Measurements from ENCODE around the gene JMY.
A peak's percentile ranks its signal among the peaks of the same experiment; 100 is the strongest.

JMY gene, protein sequence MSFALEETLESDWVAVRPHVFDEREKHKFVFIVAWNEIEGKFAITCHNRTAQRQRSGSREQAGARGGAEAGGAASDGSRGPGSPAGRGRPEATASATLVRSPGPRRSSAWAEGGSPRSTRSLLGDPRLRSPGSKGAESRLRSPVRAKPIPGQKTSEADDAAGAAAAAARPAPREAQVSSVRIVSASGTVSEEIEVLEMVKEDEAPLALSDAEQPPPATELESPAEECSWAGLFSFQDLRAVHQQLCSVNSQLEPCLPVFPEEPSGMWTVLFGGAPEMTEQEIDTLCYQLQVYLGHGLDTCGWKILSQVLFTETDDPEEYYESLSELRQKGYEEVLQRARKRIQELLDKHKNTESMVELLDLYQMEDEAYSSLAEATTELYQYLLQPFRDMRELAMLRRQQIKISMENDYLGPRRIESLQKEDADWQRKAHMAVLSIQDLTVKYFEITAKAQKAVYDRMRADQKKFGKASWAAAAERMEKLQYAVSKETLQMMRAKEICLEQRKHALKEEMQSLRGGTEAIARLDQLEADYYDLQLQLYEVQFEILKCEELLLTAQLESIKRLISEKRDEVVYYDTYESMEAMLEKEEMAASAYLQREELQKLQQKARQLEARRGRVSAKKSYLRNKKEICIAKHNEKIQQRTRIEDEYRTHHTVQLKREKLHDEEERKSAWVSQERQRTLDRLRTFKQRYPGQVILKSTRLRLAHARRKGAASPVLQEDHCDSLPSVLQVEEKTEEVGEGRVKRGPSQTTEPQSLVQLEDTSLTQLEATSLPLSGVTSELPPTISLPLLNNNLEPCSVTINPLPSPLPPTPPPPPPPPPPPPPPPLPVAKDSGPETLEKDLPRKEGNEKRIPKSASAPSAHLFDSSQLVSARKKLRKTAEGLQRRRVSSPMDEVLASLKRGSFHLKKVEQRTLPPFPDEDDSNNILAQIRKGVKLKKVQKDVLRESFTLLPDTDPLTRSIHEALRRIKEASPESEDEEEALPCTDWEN

DNA sequence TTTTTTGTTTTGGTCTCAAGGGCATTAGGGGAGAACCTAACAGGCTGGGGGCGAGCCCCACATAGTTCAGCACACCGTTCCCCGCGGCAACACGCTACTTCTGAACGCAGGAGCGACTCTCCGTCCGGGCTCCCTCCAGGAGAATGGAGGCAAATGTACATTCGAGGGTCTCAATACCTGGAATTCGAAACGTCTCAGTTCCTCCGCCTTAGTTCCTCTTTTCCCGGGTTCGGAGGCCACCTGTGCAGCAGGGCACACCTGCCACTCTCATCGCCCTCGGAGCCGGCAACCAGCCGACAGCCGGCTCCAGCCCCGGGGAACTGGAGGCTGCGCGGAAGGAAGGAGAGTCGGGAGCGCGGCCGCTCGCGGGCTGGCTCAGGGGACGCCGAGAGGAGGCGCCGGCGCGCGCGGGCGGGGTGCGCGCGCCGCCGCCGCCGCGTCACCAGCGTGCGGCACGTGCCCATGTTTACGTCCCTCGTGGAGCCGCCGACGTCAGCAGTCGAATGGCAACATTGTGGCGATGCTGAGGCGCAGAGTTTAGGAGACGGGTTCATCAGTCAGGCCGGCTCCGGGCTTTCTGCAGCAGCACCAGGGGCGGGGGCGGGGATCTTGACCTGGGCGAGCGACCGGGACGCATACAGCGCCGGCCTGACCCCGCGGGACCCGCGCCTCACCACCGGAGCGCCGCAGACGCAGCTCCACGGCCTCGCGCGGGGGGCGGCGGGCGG is at the start of gene JMY:
Gene JMY, plus strand, starts transcription at position 498 of the 728 bp plus-strand sequence. CDS start 520 bp downstream, outside the sequence.
- Histone ChIP-seq H3K36me3 (ENCODE audit: control insufficient read depth in 1 of 2, insufficient read depth in 2 of 2, low read length in 2 of 2) (no peaks in the 10 kb centered on the region), H3K27me3 (ENCODE audit: control insufficient read depth in 1 of 2, insufficient read depth in 2 of 2, low read length in 2 of 2) (no peaks in the 10 kb centered on the region), H3K4me1 (ENCODE audit: control insufficient read depth in 1 of 2, insufficient read depth in 2 of 2, low read length in 2 of 2) (peaks cover 4 to 23% of the 10 kb centered on the region in 2 donors), H3K4me3 (ENCODE audit: low read depth in 1 of 2, low read length in 2 of 2) (peak within 1 kb of the TSS; percentile 77 to 99), H3K9ac (ENCODE audit: low read depth in 1 of 2, low read length in 2 of 2) (peak within 1 kb of the TSS; percentile 86 to 95), H3K27ac (ENCODE audit: low read depth, low read length) (peak within 1 kb of the TSS; percentile 88), H3K9me3 (ENCODE audit: control insufficient read depth in 1 of 2, low read length in 2 of 2) (no peaks in the 10 kb centered on the region)

GRCh38 chr5:79186455-79186854 is 49.5 kb upstream of the JMY start:
- H3K9me3 ChIP-seq (ENCODE audit: control insufficient read depth in 1 of 2, low read length in 2 of 2): no peaks in the 10 kb centered on the region
- H3K27ac ChIP-seq (ENCODE audit: low read depth, low read length): no peak overlapping the region
- H3K9ac ChIP-seq (ENCODE audit: low read depth in 1 of 2, low read length in 2 of 2): no peak overlapping the region

DNA sequence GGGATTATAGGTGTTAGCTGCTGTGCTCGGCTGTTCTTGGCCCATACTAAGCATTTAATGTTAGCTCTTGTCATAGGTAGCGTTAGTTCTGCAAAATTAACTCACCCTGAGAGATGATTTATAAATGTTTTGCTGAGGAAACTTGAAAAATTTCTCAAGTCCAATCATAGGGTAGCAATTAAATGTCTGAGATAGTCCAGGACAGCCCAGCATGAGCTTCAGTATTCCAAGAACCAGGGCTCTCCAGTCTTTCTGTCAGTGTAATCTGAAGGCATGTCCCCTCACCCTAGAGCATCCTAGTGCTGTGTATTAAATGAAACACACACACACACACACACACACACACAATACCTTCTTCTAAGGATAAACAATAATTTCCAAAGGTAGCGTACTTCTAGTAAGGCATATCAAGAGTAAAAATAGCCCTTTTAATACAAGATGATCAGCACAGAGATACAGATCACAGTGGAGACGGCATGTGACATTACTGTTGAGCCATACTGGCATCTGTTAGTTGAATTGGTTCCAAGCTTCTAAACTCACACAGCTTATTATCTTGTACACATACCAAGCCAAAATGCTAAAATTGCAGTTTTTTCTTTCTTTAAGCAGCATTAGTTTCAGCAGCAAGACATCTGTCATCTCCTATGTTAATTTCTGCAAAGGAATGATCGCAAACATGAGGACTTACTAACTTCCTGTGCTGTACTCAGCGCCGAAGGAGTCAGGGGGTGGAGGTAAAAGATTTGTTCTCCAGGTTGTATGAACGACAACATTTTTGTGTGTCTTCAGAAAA is 46.3 kb upstream of the JMY start:
- H3K9me3 ChIP-seq (ENCODE audit: control insufficient read depth in 1 of 2, low read length in 2 of 2): no peaks in the 10 kb centered on the region
- H3K4me1 ChIP-seq (ENCODE audit: control insufficient read depth in 1 of 2, insufficient read depth in 2 of 2, low read length in 2 of 2): no peaks in the 10 kb centered on the region
- no peak overlapping the region for H3K27ac ChIP-seq (ENCODE audit: low read depth, low read length)
- H3K4me3 ChIP-seq (ENCODE audit: low read depth in 1 of 2, low read length in 2 of 2): no peak overlapping the region
- no peak overlapping the region for H3K9ac ChIP-seq (ENCODE audit: low read depth in 1 of 2, low read length in 2 of 2)
- no peaks in the 10 kb centered on the region for H3K36me3 ChIP-seq (ENCODE audit: control insufficient read depth in 1 of 2, insufficient read depth in 2 of 2, low read length in 2 of 2)
- no peaks in the 10 kb centered on the region for H3K27me3 ChIP-seq (ENCODE audit: control insufficient read depth in 1 of 2, insufficient read depth in 2 of 2, low read length in 2 of 2)

More at GRCh38 chr5:79186455-79186854, 49.5 kb upstream of the JMY start:
- H3K27me3 ChIP-seq (ENCODE audit: control insufficient read depth in 1 of 2, insufficient read depth in 2 of 2, low read length in 2 of 2): no peaks in the 10 kb centered on the region
- no peak overlapping the region for H3K4me3 ChIP-seq (ENCODE audit: low read depth in 1 of 2, low read length in 2 of 2)
- no peaks in the 10 kb centered on the region for H3K36me3 ChIP-seq (ENCODE audit: control insufficient read depth in 1 of 2, insufficient read depth in 2 of 2, low read length in 2 of 2)
- H3K4me1 ChIP-seq (ENCODE audit: control insufficient read depth in 1 of 2, insufficient read depth in 2 of 2, low read length in 2 of 2): no peaks in the 10 kb centered on the region

DNA sequence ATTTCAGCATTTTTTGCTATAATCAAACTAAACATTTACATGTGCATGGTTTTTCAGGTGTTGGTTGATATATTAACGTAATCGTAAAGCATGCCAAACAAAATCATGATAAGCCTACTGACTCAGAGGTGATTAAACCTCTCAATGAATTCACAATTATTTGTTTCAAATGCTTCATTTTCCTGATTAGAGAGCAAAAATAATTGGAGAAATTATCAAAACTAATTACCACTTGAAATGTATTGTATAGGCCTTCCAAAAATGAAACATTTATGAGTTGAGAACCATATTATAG is 45.7 kb upstream of the JMY start:
- Histone ChIP-seq H3K4me1 (ENCODE audit: control insufficient read depth in 1 of 2, insufficient read depth in 2 of 2, low read length in 2 of 2) (no peaks in the 10 kb centered on the region), H3K9ac (ENCODE audit: low read depth in 1 of 2, low read length in 2 of 2) (no peak overlapping the region), H3K27ac (ENCODE audit: low read depth, low read length) (no peak overlapping the region), H3K4me3 (ENCODE audit: low read depth in 1 of 2, low read length in 2 of 2) (no peak overlapping the region), H3K9me3 (ENCODE audit: control insufficient read depth in 1 of 2, low read length in 2 of 2) (no peaks in the 10 kb centered on the region), H3K27me3 (ENCODE audit: control insufficient read depth in 1 of 2, insufficient read depth in 2 of 2, low read length in 2 of 2) (no peaks in the 10 kb centered on the region), H3K36me3 (ENCODE audit: control insufficient read depth in 1 of 2, insufficient read depth in 2 of 2, low read length in 2 of 2) (no peaks in the 10 kb centered on the region)

GRCh38 chr5:79191457-79191856 is 44.5 kb upstream of the JMY start:
- H3K4me3 ChIP-seq (ENCODE audit: low read depth in 1 of 2, low read length in 2 of 2): no peak overlapping the region
- no peaks in the 10 kb centered on the region for H3K27me3 ChIP-seq (ENCODE audit: control insufficient read depth in 1 of 2, insufficient read depth in 2 of 2, low read length in 2 of 2)
- H3K36me3 ChIP-seq (ENCODE audit: control insufficient read depth in 1 of 2, insufficient read depth in 2 of 2, low read length in 2 of 2): no peaks in the 10 kb centered on the region
- H3K9ac ChIP-seq (ENCODE audit: low read depth in 1 of 2, low read length in 2 of 2): no peak overlapping the region
- H3K9me3 ChIP-seq (ENCODE audit: control insufficient read depth in 1 of 2, low read length in 2 of 2): no peaks in the 10 kb centered on the region
- H3K27ac ChIP-seq (ENCODE audit: low read depth, low read length): no peak overlapping the region
- no peaks in the 10 kb centered on the region for H3K4me1 ChIP-seq (ENCODE audit: control insufficient read depth in 1 of 2, insufficient read depth in 2 of 2, low read length in 2 of 2)

- Histone ChIP-seq H3K9me3 (ENCODE audit: control insufficient read depth in 1 of 2, low read length in 2 of 2) (no peaks in the 10 kb centered on the region), H3K9ac (ENCODE audit: low read depth in 1 of 2, low read length in 2 of 2) (no peak overlapping the region), H3K27ac (ENCODE audit: low read depth, low read length) (no peak overlapping the region), H3K4me3 (ENCODE audit: low read depth in 1 of 2, low read length in 2 of 2) (no peak overlapping the region), H3K36me3 (ENCODE audit: control insufficient read depth in 1 of 2, insufficient read depth in 2 of 2, low read length in 2 of 2) (no peaks in the 10 kb centered on the region), H3K27me3 (ENCODE audit: control insufficient read depth in 1 of 2, insufficient read depth in 2 of 2, low read length in 2 of 2) (no peaks in the 10 kb centered on the region), H3K4me1 (ENCODE audit: control insufficient read depth in 1 of 2, insufficient read depth in 2 of 2, low read length in 2 of 2) (no peaks in the 10 kb centered on the region)
Measured at GRCh38 chr5:79193643-79194042, 42.3 kb upstream of the JMY start.

GRCh38 chr5:79200573-79201183 is 35.3 kb upstream of the JMY start:
- no peaks in the 10 kb centered on the region for H3K4me1 ChIP-seq (ENCODE audit: control insufficient read depth in 1 of 2, insufficient read depth in 2 of 2, low read length in 2 of 2)
- no peaks in the 10 kb centered on the region for H3K9me3 ChIP-seq (ENCODE audit: control insufficient read depth in 1 of 2, low read length in 2 of 2)
- no peaks in the 10 kb centered on the region for H3K27me3 ChIP-seq (ENCODE audit: control insufficient read depth in 1 of 2, insufficient read depth in 2 of 2, low read length in 2 of 2)
- H3K27ac ChIP-seq (ENCODE audit: low read depth, low read length): no peak overlapping the region
- H3K4me3 ChIP-seq (ENCODE audit: low read depth in 1 of 2, low read length in 2 of 2): no peak overlapping the region
- no peak overlapping the region for H3K9ac ChIP-seq (ENCODE audit: low read depth in 1 of 2, low read length in 2 of 2)
- no peaks in the 10 kb centered on the region for H3K36me3 ChIP-seq (ENCODE audit: control insufficient read depth in 1 of 2, insufficient read depth in 2 of 2, low read length in 2 of 2)

DNA sequence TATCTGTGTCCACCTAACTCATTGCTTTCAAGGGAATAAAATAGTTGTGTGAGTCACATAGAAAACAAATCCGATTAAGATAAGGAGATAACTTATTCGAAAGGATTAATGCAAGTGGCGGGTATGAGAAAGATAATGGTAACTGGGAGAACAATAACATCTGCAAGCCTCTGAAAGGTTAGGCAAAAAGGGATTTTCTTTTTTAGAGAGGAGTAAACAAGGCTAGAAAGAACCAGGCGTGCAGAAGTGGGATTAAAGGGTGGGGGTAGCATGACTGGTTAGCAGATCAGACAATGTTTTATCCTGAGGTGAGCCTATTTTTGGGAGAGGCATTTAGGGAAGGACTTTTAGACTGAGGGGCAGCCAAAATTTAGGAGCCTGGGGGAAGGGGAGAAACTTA is 34.7 kb upstream of the JMY start:
- Histone ChIP-seq H3K4me1 (ENCODE audit: control insufficient read depth in 1 of 2, insufficient read depth in 2 of 2, low read length in 2 of 2) (no peaks in the 10 kb centered on the region), H3K4me3 (ENCODE audit: low read depth in 1 of 2, low read length in 2 of 2) (no peak overlapping the region), H3K9me3 (ENCODE audit: control insufficient read depth in 1 of 2, low read length in 2 of 2) (no peaks in the 10 kb centered on the region), H3K27me3 (ENCODE audit: control insufficient read depth in 1 of 2, insufficient read depth in 2 of 2, low read length in 2 of 2) (no peaks in the 10 kb centered on the region), H3K9ac (ENCODE audit: low read depth in 1 of 2, low read length in 2 of 2) (no peak overlapping the region), H3K27ac (ENCODE audit: low read depth, low read length) (no peak overlapping the region), H3K36me3 (ENCODE audit: control insufficient read depth in 1 of 2, insufficient read depth in 2 of 2, low read length in 2 of 2) (no peaks in the 10 kb centered on the region)

DNA sequence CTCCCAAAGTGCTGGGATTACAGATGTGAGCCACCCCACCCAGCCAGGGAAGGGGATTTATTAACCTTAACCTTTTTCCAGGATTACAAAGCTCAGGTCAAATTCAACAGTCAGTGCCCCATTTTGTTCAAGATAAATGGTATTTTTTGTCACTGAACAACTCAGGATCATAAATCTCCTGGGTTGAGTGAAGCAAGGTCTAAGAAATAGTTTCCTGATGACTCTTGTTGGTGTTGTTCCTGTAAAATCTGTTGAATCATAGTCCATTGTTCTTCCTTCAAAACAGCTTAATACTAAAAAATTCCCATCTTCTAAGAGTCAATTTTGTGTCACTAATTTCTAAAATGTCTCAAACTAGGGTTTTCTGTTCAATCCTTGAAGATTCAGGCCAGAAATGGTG is 33.9 kb upstream of the JMY start:
- Histone ChIP-seq H3K36me3 (ENCODE audit: control insufficient read depth in 1 of 2, insufficient read depth in 2 of 2, low read length in 2 of 2) (no peaks in the 10 kb centered on the region), H3K27me3 (ENCODE audit: control insufficient read depth in 1 of 2, insufficient read depth in 2 of 2, low read length in 2 of 2) (no peaks in the 10 kb centered on the region), H3K9ac (ENCODE audit: low read depth in 1 of 2, low read length in 2 of 2) (no peak overlapping the region), H3K9me3 (ENCODE audit: control insufficient read depth in 1 of 2, low read length in 2 of 2) (no peaks in the 10 kb centered on the region), H3K4me3 (ENCODE audit: low read depth in 1 of 2, low read length in 2 of 2) (no peak overlapping the region), H3K27ac (ENCODE audit: low read depth, low read length) (no peak overlapping the region), H3K4me1 (ENCODE audit: control insufficient read depth in 1 of 2, insufficient read depth in 2 of 2, low read length in 2 of 2) (no peaks in the 10 kb centered on the region)
